Nephron progenitor cell (in vitro differentiated cells): ENCODE measurements around the gene SPO11.

Experiments used
- DNase-seq: peaks from one replicate; pipeline ENCODE4 v3.0.0; 2021
- H3K27ac Mint-ChIP-seq: 2 replicates; pipeline ENCODE4 v1.8.0; 2021; ENCODE audit warnings: mild to moderate bottlenecking, moderate library complexity, mixed read lengths
- H3K27me3 Mint-ChIP-seq: 2 replicates; pipeline ENCODE4 v1.8.0; 2021; ENCODE audit warnings: mild to moderate bottlenecking, low read depth, mixed read lengths; ENCODE audit not compliant: poor library complexity
- H3K36me3 Mint-ChIP-seq: 2 replicates; pipeline ENCODE4 v1.8.0; 2021; ENCODE audit warnings: low read depth, mixed read lengths
- H3K4me1 Mint-ChIP-seq: 2 replicates; pipeline ENCODE4 v1.8.0; 2021; ENCODE audit warnings: mixed read lengths
- H3K4me3 Mint-ChIP-seq: 2 replicates; pipeline ENCODE4 v1.8.0; 2021; ENCODE audit warnings: mild to moderate bottlenecking, moderate library complexity, mixed read lengths
- H3K9me3 Mint-ChIP-seq: 2 replicates; pipeline ENCODE4 v1.8.0; 2021; ENCODE audit warnings: mild to moderate bottlenecking, moderate library complexity, mixed read lengths
- CTCF ChIP-seq: fragments of 200-600 bp; sonication (generic); IDR thresholded peaks from 2 replicates; pipeline ENCODE4 v1.5.0; 2021; ENCODE audit warnings: antibody characterized with exemption

Gene SPO11

GRCh38 chr20:57387463-57387862, 57.9 kb downstream of the SPO11 start:
- no peak overlapping the region for H3K27ac Mint-ChIP-seq
- no peak for DNase-seq
- H3K27me3 Mint-ChIP-seq = peaks cover 13% of the 10 kb centered on the region
- no peaks in the 10 kb centered on the region for H3K9me3 Mint-ChIP-seq
- H3K4me3 Mint-ChIP-seq = no peak overlapping the region
- H3K36me3 Mint-ChIP-seq = peaks cover 8% of the 10 kb centered on the region
- peaks cover 30% of the 10 kb centered on the region for H3K4me1 Mint-ChIP-seq
- no peak for TF ChIP-seq CTCF

- Mint-ChIP-seq H3K27ac (no peak overlapping the region), H3K27me3 (peaks cover 13% of the 10 kb centered on the region), H3K4me3 (no peak overlapping the region), H3K36me3 (peaks cover 9% of the 10 kb centered on the region), H3K9me3 (no peaks in the 10 kb centered on the region), H3K4me1 (peaks cover 35% of the 10 kb centered on the region)
- TF ChIP-seq CTCF = no peak
- no peak for DNase-seq
Measured at GRCh38 chr20:57387945-57388371, 58.4 kb downstream of the SPO11 start.

GRCh38 chr20:57388953-57389694, 59.5 kb downstream of the SPO11 start:
- peaks cover 44% of the 10 kb centered on the region for H3K4me1 Mint-ChIP-seq
- H3K36me3 Mint-ChIP-seq = peaks cover 16% of the 10 kb centered on the region
- H3K27me3 Mint-ChIP-seq = peaks cover 13% of the 10 kb centered on the region
- peak; percentile 85 for DNase-seq
- no peaks in the 10 kb centered on the region for H3K9me3 Mint-ChIP-seq
- no peak for TF ChIP-seq CTCF
- H3K4me3 Mint-ChIP-seq = peak overlapping the region; percentile 69
- peak overlapping the region; percentile 85 for H3K27ac Mint-ChIP-seq

GRCh38 chr20:57389695-57390603, 60.3 kb downstream of the SPO11 start:
- H3K4me1 Mint-ChIP-seq = peaks cover 46% of the 10 kb centered on the region
- no peaks in the 10 kb centered on the region for H3K9me3 Mint-ChIP-seq
- H3K36me3 Mint-ChIP-seq = peaks cover 10% of the 10 kb centered on the region
- DNase-seq = peak; percentile 50
- TF ChIP-seq CTCF = no peak
- no peak overlapping the region for H3K27ac Mint-ChIP-seq
- H3K27me3 Mint-ChIP-seq = peaks cover 13% of the 10 kb centered on the region
- peak overlapping the region; percentile 54 for H3K4me3 Mint-ChIP-seq

DNA sequence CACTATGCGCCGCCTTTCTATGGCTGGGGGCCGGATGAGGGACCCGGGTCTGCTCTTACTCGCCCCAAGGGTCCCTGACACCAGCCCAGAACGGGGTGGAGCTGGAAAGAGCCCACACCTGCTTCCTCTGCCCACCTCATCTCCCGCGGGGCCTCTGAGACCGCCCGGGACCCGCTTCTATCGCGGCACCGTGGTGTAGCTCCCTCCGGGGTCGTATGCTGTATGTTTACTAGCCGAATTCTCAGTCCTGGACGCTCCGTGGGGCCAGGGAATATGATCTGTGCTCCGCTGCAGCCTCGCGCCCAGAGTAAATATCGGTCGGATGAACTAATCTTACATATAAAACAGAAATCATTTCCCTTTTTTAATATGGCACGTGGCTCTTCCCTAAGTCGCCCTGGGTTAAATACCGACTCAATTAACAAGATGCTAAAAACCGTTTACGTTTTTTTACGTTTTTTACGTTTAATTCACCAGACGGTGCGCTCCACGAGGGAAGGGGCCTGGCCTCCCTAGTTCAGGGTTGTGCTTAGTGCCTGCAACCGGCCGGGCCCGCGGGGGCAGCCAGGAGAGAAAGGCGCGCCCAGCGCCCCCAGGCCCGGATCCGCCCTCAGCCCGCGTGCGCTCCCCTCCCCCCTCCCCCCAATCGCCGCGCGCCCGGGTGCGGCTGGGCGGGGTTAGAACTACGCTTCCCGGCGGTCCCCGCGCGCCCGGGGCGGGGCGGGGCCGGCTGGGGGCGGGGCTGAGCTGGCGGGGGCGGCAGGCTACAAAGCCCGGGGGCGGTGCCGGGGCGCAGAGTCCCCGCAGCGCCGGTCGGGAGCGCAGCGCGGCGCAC, 61.2 kb downstream of the SPO11 start, which contains the start of gene RBM38:
RBM38 (plus strand) TSS at position 793 of the 835 bp plus-strand sequence. CDS start 186 bp downstream, outside the sequence.
- Mint-ChIP-seq H3K27ac (no peak within 1 kb of the TSS), H3K4me3 (peak within 1 kb of the TSS; percentile 92), H3K4me1 (peaks cover 55% of the 10 kb centered on the region), H3K36me3 (peaks cover 17% of the 10 kb centered on the region), H3K9me3 (no peaks in the 10 kb centered on the region), H3K27me3 (peaks cover 11% of the 10 kb centered on the region)
- no peak for TF ChIP-seq CTCF
- DNase-seq = peak; percentile 83
